Measurements from ENCODE around the gene SLC29A4. TPM values are rescaled to one million over a fixed set of nuclear protein-coding genes. Genes with fewer than 3 reads are reported as not detected.

The SLC29A4 gene
- polyA plus RNA-seq, 1 of the 3 experiments (the other 2 are of a cell fraction), result 12.3 TPM

DNA sequence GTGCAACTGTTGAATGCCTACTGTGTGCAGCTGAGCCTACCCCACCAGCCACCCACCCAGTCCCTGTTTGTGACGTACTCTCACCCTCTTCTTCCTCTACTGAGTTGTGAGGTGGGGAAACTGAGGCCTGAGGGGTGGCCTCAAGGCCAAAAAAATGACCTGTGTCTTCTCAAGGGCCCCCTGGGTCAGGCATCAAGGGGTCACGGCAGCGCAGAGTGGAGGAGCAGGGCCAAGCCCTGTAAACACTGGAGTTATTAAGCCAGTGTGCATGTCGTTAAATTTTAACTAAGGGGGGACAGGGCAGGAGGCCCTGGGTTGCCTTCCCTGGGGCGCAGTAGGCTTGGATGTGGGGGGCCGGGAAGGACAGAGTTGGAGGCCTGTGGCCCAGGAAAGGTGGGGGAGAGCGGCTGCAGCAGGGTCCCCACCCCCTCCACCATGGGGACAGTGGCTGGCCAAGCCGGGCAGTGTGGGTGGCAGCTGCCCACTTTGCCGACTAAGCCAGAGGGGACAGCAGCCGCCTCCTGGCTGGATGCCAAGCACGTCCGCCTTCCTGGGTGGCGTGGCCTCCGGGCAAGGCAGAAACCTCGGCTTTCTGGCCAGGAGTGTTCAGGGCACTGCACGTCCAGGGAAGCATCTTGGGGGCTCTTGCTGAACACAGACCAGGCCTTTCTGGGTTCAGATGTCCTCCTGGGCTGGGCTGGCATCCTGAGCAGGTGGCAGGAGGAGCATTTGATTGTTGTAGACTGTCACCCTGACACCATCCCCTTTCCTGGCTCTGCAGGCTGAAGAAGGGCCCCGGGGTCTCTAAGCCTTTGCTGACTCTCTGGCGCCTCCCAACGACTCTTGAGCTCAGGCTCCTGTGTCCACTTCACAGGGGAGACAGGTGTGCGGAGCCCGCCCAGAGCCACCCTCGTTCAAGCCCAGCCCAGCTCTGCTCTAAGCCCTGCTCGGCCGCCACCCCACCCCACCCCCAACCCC lies 1.9 kb downstream of the SLC29A4 start (continued):
- TF ChIP-seq, protein P1, sequence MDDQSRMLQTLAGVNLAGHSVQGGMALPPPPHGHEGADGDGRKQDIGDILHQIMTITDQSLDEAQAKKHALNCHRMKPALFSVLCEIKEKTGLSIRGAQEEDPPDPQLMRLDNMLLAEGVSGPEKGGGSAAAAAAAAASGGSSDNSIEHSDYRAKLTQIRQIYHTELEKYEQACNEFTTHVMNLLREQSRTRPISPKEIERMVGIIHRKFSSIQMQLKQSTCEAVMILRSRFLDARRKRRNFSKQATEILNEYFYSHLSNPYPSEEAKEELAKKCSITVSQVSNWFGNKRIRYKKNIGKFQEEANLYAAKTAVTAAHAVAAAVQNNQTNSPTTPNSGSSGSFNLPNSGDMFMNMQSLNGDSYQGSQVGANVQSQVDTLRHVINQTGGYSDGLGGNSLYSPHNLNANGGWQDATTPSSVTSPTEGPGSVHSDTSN (IDR thresholded peaks at IDR 0.05), result no peak
- no peak for TF ChIP-seq NRF1 (IDR thresholded peaks at IDR 0.05; ENCODE audit: low read depth, low read length)
- TF ChIP-seq GABPA (IDR thresholded peaks at IDR 0.05; ENCODE audit: low read depth), result no peak
- TF ChIP-seq TEAD4 (IDR thresholded peaks at IDR 0.05; ENCODE audit: borderline replicate concordance, insufficient read depth), result no peak
- TF ChIP-seq YY1 (IDR thresholded peaks at IDR 0.05; ENCODE audit: low read depth), result no peak
- TF ChIP-seq, protein P2, sequence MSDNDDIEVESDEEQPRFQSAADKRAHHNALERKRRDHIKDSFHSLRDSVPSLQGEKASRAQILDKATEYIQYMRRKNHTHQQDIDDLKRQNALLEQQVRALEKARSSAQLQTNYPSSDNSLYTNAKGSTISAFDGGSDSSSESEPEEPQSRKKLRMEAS (IDR thresholded peaks at IDR 0.05; ENCODE audit: low read depth), result no peak
- peak; percentile 86 for TF ChIP-seq RAD21 (IDR thresholded peaks at IDR 0.05; ENCODE audit: low read length)
- TF ChIP-seq FOXJ3 (CRISPR knock-in tag; IDR thresholded peaks at IDR 0.05), result no peak
- no peak for TF ChIP-seq RXRA (IDR thresholded peaks at IDR 0.05; ENCODE audit: borderline replicate concordance, low read depth)
- TF ChIP-seq SMC3 (IDR thresholded peaks at IDR 0.05; ENCODE audit: low read depth, low read length), result peak; percentile 79
- TF ChIP-seq CHD2 (IDR thresholded peaks at IDR 0.05; ENCODE audit: low read length, partially characterized antibody), result peak; percentile 50
- TF ChIP-seq TAF1 (IDR thresholded peaks at IDR 0.05; ENCODE audit: borderline replicate concordance, low read depth, low read length), result no peak
- TF ChIP-seq JUND (IDR thresholded peaks at IDR 0.05), result no peak
- TF ChIP-seq EP300 (IDR thresholded peaks at IDR 0.05; ENCODE audit: borderline replicate concordance in 1 of 2, low read depth in 1 of 2, low read length in 1 of 2), result peak in 1 of 2 experiments; percentile 59; a peak in 1 of 4 replicates
- no peak for TF ChIP-seq RFX5 (IDR thresholded peaks at IDR 0.05; ENCODE audit: low read length)
- no peak for TF ChIP-seq FOXM1 (IDR thresholded peaks at IDR 0.05; ENCODE audit: low read depth)
- TF ChIP-seq, protein P3, sequence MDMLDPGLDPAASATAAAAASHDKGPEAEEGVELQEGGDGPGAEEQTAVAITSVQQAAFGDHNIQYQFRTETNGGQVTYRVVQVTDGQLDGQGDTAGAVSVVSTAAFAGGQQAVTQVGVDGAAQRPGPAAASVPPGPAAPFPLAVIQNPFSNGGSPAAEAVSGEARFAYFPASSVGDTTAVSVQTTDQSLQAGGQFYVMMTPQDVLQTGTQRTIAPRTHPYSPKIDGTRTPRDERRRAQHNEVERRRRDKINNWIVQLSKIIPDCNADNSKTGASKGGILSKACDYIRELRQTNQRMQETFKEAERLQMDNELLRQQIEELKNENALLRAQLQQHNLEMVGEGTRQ (IDR thresholded peaks at IDR 0.05; ENCODE audit: borderline replicate concordance, low read depth, low read length), result no peak
- 0 out of 2 replicates have a peak, but pooled peaks have one; percentile 18 for TF ChIP-seq RCOR1 (IDR thresholded peaks at IDR 0.05; ENCODE audit: low read length)
- peak; percentile 65 for TF ChIP-seq NFIC (IDR thresholded peaks at IDR 0.05; ENCODE audit: borderline replicate concordance)
- TF ChIP-seq FOSL2 (IDR thresholded peaks at IDR 0.05; ENCODE audit: borderline replicate concordance, low read depth), result no peak
- TF ChIP-seq, protein P4, sequence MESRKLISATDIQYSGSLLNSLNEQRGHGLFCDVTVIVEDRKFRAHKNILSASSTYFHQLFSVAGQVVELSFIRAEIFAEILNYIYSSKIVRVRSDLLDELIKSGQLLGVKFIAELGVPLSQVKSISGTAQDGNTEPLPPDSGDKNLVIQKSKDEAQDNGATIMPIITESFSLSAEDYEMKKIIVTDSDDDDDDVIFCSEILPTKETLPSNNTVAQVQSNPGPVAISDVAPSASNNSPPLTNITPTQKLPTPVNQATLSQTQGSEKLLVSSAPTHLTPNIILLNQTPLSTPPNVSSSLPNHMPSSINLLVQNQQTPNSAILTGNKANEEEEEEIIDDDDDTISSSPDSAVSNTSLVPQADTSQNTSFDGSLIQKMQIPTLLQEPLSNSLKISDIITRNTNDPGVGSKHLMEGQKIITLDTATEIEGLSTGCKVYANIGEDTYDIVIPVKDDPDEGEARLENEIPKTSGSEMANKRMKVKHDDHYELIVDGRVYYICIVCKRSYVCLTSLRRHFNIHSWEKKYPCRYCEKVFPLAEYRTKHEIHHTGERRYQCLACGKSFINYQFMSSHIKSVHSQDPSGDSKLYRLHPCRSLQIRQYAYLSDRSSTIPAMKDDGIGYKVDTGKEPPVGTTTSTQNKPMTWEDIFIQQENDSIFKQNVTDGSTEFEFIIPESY (IDR thresholded peaks at IDR 0.05; ENCODE audit: borderline replicate concordance, low read depth), result no peak
- TF ChIP-seq POLR2AphosphoS5 (IDR thresholded peaks at IDR 0.05; ENCODE audit: low read depth, low read length), result no peak
- TF ChIP-seq ELF1 (IDR thresholded peaks at IDR 0.05), result no peak
- no peak for TF ChIP-seq TCF12 (IDR thresholded peaks at IDR 0.05)
- TF ChIP-seq EZH2phosphoT487 (IDR thresholded peaks at IDR 0.05; ENCODE audit: borderline replicate concordance, low read depth), result no peak
- TF ChIP-seq, protein P5, sequence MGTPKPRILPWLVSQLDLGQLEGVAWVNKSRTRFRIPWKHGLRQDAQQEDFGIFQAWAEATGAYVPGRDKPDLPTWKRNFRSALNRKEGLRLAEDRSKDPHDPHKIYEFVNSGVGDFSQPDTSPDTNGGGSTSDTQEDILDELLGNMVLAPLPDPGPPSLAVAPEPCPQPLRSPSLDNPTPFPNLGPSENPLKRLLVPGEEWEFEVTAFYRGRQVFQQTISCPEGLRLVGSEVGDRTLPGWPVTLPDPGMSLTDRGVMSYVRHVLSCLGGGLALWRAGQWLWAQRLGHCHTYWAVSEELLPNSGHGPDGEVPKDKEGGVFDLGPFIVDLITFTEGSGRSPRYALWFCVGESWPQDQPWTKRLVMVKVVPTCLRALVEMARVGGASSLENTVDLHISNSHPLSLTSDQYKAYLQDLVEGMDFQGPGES (IDR thresholded peaks at IDR 0.05; ENCODE audit: low read depth, low read length), result no peak
- TF ChIP-seq, protein P6, sequence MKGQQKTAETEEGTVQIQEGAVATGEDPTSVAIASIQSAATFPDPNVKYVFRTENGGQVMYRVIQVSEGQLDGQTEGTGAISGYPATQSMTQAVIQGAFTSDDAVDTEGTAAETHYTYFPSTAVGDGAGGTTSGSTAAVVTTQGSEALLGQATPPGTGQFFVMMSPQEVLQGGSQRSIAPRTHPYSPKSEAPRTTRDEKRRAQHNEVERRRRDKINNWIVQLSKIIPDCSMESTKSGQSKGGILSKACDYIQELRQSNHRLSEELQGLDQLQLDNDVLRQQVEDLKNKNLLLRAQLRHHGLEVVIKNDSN (IDR thresholded peaks at IDR 0.05; ENCODE audit: borderline replicate concordance, low read depth), result no peak
